Activated T-helper 2 cell treated with anti-CD3 and anti-CD28 coated beads, Interferon-gamma antibody, Interleukin-2, Interleukin-4, amounts not matched to agents 10 μg/mL and 5 μg/mL and 100 μg/mL, durations not matched to agents 14 hours and 24 hours and 36 hours (primary cell): ENCODE results near the gene PCBD2. TPM values are rescaled to one million over a fixed set of nuclear protein-coding genes. Genes with fewer than 3 reads are reported as not detected.

ENCODE experiments used
- DNase-seq: peaks from one replicate; pipeline ENCODE4 v3.0.0; 2021; ENCODE audit warnings: low spot score
- H3K27ac Mint-ChIP-seq: one replicate; pipeline ENCODE4 v1.8.0; 2021; ENCODE audit warnings: mixed read lengths
- H3K27me3 Mint-ChIP-seq: one replicate; pipeline ENCODE4 v1.8.0; 2021; ENCODE audit warnings: low read depth, mixed read lengths
- H3K36me3 Mint-ChIP-seq: one replicate; pipeline ENCODE4 v1.8.0; 2021; ENCODE audit warnings: low read depth, mixed read lengths
- H3K4me1 Mint-ChIP-seq: one replicate; pipeline ENCODE4 v1.8.0; 2021; ENCODE audit warnings: low read depth, mixed read lengths
- H3K4me3 Mint-ChIP-seq: one replicate; pipeline ENCODE4 v1.8.0; 2021; ENCODE audit warnings: low read depth, mild to moderate bottlenecking, moderate library complexity, mixed read lengths
- H3K9me3 Mint-ChIP-seq: one replicate; pipeline ENCODE4 v1.8.0; 2021; ENCODE audit warnings: mixed read lengths
- intact Hi-C: fragments of 100-400 bp; cut with micrococcal nuclease; formaldehyde crosslinking; loops from one replicate; pipeline ENCODE4 v1.15.1; 2023
- total RNA-seq: library from RNA; stranded (reverse); gene quantifications from 2 replicates; pipeline ENCODE4 v1.2.3, GENCODE V29; 2022

The PCBD2 gene
- total RNA-seq, 1 donor from 2014 or later: 13.3 TPM

- no peaks in the 10 kb centered on the region for H3K27me3 Mint-ChIP-seq
- H3K4me3 Mint-ChIP-seq: no peak overlapping the region
- H3K36me3 Mint-ChIP-seq: peaks cover 34% of the 10 kb centered on the region
- intact Hi-C loops: no loop called here
- no peak for DNase-seq
- peaks cover 22% of the 10 kb centered on the region for H3K4me1 Mint-ChIP-seq
- H3K27ac Mint-ChIP-seq: no peak overlapping the region
- no peaks in the 10 kb centered on the region for H3K9me3 Mint-ChIP-seq
Measured at GRCh38 chr5:134913795-134914194, 8.9 kb downstream of the PCBD2 start.

DNA sequence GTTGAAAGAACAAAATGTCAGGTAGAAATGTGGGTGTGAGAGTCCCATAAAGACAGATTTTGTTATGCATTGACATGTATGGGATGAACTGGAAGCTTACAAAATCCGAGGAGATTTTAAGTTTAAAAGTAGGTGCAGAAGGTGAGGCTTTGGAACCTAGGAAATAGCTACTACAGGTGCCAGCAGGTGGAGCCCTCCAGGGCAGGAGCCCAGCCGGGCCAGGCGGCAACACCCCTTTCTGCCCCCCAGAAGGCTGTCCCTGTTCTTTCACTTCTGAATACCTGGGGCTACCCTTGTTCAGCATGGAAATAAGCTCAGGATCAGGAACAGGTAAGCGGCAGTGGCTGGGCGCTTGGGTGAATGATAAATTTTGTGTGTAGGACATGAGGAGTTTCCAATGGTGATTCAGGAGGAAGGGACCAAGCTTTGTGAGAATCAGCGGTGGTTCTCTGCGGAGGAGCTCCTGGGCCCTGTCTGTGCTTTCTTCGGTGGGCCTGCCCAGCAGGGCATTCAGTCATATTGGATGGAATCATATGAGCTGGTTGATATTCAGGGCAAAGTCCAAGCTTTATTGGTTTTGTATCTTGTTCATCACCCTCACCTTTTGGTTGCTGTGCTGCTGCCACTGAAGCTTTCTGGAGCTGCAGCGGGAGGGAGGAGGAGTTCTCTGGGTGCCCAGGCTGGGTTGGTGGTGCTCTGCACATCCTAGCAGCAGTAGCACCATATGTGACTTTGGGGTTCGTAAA is 12.3 kb downstream of the PCBD2 start:
- Mint-ChIP-seq H3K4me3 (no peak overlapping the region), H3K36me3 (peaks cover 45% of the 10 kb centered on the region), H3K27ac (no peak overlapping the region), H3K4me1 (peaks cover 41% of the 10 kb centered on the region), H3K9me3 (no peaks in the 10 kb centered on the region), H3K27me3 (no peaks in the 10 kb centered on the region)
- DNase-seq: no peak
- intact Hi-C loops: no loop called here

DNA sequence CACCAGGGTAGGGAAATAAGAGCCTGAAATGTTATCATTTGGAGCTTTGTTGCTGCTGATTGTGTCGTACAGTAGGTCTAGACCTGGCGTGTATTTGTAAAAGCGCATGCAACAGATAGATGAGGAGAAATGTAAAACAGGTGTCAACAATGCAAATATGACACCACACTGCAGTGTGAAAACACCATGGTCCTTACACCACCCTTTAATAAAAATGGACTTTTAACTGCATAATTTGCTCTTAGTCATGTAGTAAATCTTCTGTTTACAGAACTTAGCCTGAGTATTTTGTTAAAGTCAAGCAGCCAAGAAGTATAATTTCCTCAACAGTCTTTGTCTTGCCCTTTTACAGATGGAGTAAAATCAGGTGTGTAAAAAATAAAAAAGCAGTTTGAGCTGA is 13.9 kb downstream of the PCBD2 start:
- peaks cover 41% of the 10 kb centered on the region for H3K4me1 Mint-ChIP-seq
- no peak overlapping the region for H3K4me3 Mint-ChIP-seq
- intact Hi-C loops: no loop called here
- peak overlapping the region; percentile 54 for H3K27ac Mint-ChIP-seq
- no peaks in the 10 kb centered on the region for H3K9me3 Mint-ChIP-seq
- no peaks in the 10 kb centered on the region for H3K27me3 Mint-ChIP-seq
- peaks cover 47% of the 10 kb centered on the region for H3K36me3 Mint-ChIP-seq
- no peak for DNase-seq

- Mint-ChIP-seq H3K36me3 (peaks cover 43% of the 10 kb centered on the region), H3K4me1 (peaks cover 41% of the 10 kb centered on the region), H3K9me3 (no peaks in the 10 kb centered on the region), H3K27me3 (no peaks in the 10 kb centered on the region), H3K4me3 (no peak overlapping the region), H3K27ac (peak overlapping the region; percentile 77)
- intact Hi-C loops: loop anchor here (1.0 kb wide), 2 partner anchors 16 to 44 kb away; partner anchors contain the start of gene PCBD2
- no peak for DNase-seq
Measured at GRCh38 chr5:134920848-134921575, 16.1 kb downstream of the PCBD2 start.

- intact Hi-C loops: no loop called here
- peaks cover 29% of the 10 kb centered on the region for H3K36me3 Mint-ChIP-seq
Measured at GRCh38 chr5:134932508-134932907, 27.6 kb downstream of the PCBD2 start.

GRCh38 chr5:134934202-134934601 is 29.3 kb downstream of the PCBD2 start:
- intact Hi-C loops: no loop called here
- Mint-ChIP-seq H3K27ac (no peak overlapping the region), H3K27me3 (no peaks in the 10 kb centered on the region), H3K4me1 (no peaks in the 10 kb centered on the region), H3K4me3 (no peak overlapping the region), H3K36me3 (peaks cover 29% of the 10 kb centered on the region), H3K9me3 (no peaks in the 10 kb centered on the region)
- no peak for DNase-seq

More at GRCh38 chr5:134932508-134932907, 27.6 kb downstream of the PCBD2 start:
- Mint-ChIP-seq H3K4me3 (no peak overlapping the region), H3K9me3 (no peaks in the 10 kb centered on the region), H3K4me1 (no peaks in the 10 kb centered on the region), H3K27me3 (no peaks in the 10 kb centered on the region), H3K27ac (no peak overlapping the region)
- DNase-seq: no peak

GRCh38 chr5:134935711-134936602 is 31.0 kb downstream of the PCBD2 start:
- no peak overlapping the region for H3K27ac Mint-ChIP-seq
- H3K4me1 Mint-ChIP-seq: no peaks in the 10 kb centered on the region
- H3K9me3 Mint-ChIP-seq: no peaks in the 10 kb centered on the region
- H3K27me3 Mint-ChIP-seq: no peaks in the 10 kb centered on the region
- no peak overlapping the region for H3K4me3 Mint-ChIP-seq
- intact Hi-C loops: no loop called here
- H3K36me3 Mint-ChIP-seq: peaks cover 24% of the 10 kb centered on the region
- no peak for DNase-seq

GRCh38 chr5:134937526-134937925 is 32.6 kb downstream of the PCBD2 start:
- Mint-ChIP-seq H3K36me3 (peaks cover 22% of the 10 kb centered on the region), H3K4me3 (no peak overlapping the region), H3K9me3 (no peaks in the 10 kb centered on the region), H3K27me3 (no peaks in the 10 kb centered on the region), H3K27ac (no peak overlapping the region), H3K4me1 (no peaks in the 10 kb centered on the region)
- no peak for DNase-seq
- intact Hi-C loops: no loop called here

- Mint-ChIP-seq H3K27me3 (no peaks in the 10 kb centered on the region), H3K4me1 (no peaks in the 10 kb centered on the region), H3K27ac (no peak overlapping the region), H3K4me3 (no peak overlapping the region), H3K9me3 (no peaks in the 10 kb centered on the region), H3K36me3 (peaks cover 23% of the 10 kb centered on the region)
- DNase-seq: no peak
- intact Hi-C loops: no loop called here
Measured at GRCh38 chr5:134938030-134938429, 33.1 kb downstream of the PCBD2 start.

- no peaks in the 10 kb centered on the region for H3K9me3 Mint-ChIP-seq
- no peak overlapping the region for H3K4me3 Mint-ChIP-seq
- intact Hi-C loops: no loop called here
- H3K27ac Mint-ChIP-seq: no peak overlapping the region
- DNase-seq: no peak
- peaks cover 19% of the 10 kb centered on the region for H3K36me3 Mint-ChIP-seq
- no peaks in the 10 kb centered on the region for H3K4me1 Mint-ChIP-seq
- H3K27me3 Mint-ChIP-seq: no peaks in the 10 kb centered on the region
Measured at GRCh38 chr5:134939500-134939899, 34.6 kb downstream of the PCBD2 start.

- Mint-ChIP-seq H3K27ac (no peak overlapping the region), H3K27me3 (no peaks in the 10 kb centered on the region), H3K4me3 (no peak overlapping the region), H3K36me3 (peaks cover 8% of the 10 kb centered on the region), H3K9me3 (no peaks in the 10 kb centered on the region), H3K4me1 (no peaks in the 10 kb centered on the region)
- no peak for DNase-seq
- intact Hi-C loops: no loop called here
Measured at GRCh38 chr5:134943547-134943946, 38.6 kb downstream of the PCBD2 start.

GRCh38 chr5:134944630-134945029 is 39.7 kb downstream of the PCBD2 start:
- intact Hi-C loops: no loop called here
- no peak overlapping the region for H3K4me3 Mint-ChIP-seq

More at GRCh38 chr5:134944630-134945029, 39.7 kb downstream of the PCBD2 start:
- DNase-seq: no peak
- no peaks in the 10 kb centered on the region for H3K9me3 Mint-ChIP-seq
- H3K36me3 Mint-ChIP-seq: peaks cover 8% of the 10 kb centered on the region
- no peaks in the 10 kb centered on the region for H3K27me3 Mint-ChIP-seq
- H3K27ac Mint-ChIP-seq: no peak overlapping the region
- H3K4me1 Mint-ChIP-seq: no peaks in the 10 kb centered on the region
